ENCODE results near the gene UBALD1.

UBALD1 gene

GRCh38 chr16:4618645-4619418, 4.1 kb upstream of the UBALD1 start:
- no peak overlapping the region for H3K27ac ChIP-seq (ENCODE audit: low read length)
- H3K9ac ChIP-seq (ENCODE audit: low read length): no peak overlapping the region
- H3F3A ChIP-seq (ENCODE audit: insufficient read depth, low read length): peaks cover 17% of the 10 kb centered on the region; the same call in 1 of the 2 replicates
- no peak overlapping the region for H3K4me2 ChIP-seq (ENCODE audit: low read depth, low read length)
- no peaks in the 10 kb centered on the region for H4K20me1 ChIP-seq (ENCODE audit: insufficient read depth, low read length)
- H3K27me3 ChIP-seq (replicated peaks; ENCODE audit: insufficient read depth, low read length): no peaks in the 10 kb centered on the region
- no peaks in the 10 kb centered on the region for H3K9me2 ChIP-seq (replicated peaks; ENCODE audit: insufficient read depth, low read length)
- DNase-seq: no peak
- H3K79me2 ChIP-seq (ENCODE audit: low read length): peaks cover 4% of the 10 kb centered on the region
- no peaks in the 10 kb centered on the region for H3K9me3 ChIP-seq (replicated peaks; ENCODE audit: insufficient read depth, low read length)
- no peak overlapping the region for H3K4me3 ChIP-seq (ENCODE audit: low read length)
- H3K4me1 ChIP-seq (ENCODE audit: low read length): peaks cover 13% of the 10 kb centered on the region
- H3K36me3 ChIP-seq (replicated peaks; ENCODE audit: insufficient read depth, low read length): no peaks in the 10 kb centered on the region
- H2AFZ ChIP-seq (ENCODE audit: low read length): no peak overlapping the region
- TF ChIP-seq EZH2 (optimal IDR thresholded peaks at IDR 0.05; ENCODE audit: low read depth, low read length) (no peak), EZH2phosphoT487 (IDR thresholded peaks at IDR 0.05; ENCODE audit: low read length) (no peak), CTCF (IDR thresholded peaks at IDR 0.05; ENCODE audit: low read length) (no peak)

GRCh38 chr16:4617880-4618279, 3.2 kb upstream of the UBALD1 start:
- Histone ChIP-seq H3K9me2 (replicated peaks; ENCODE audit: insufficient read depth, low read length) (no peaks in the 10 kb centered on the region), H3K9ac (ENCODE audit: low read length) (no peak overlapping the region), H3K79me2 (ENCODE audit: low read length) (peaks cover 13% of the 10 kb centered on the region), H3K27ac (ENCODE audit: low read length) (no peak overlapping the region), H2AFZ (ENCODE audit: low read length) (no peak overlapping the region), H3K4me3 (ENCODE audit: low read length) (no peak overlapping the region), H3K36me3 (replicated peaks; ENCODE audit: insufficient read depth, low read length) (no peaks in the 10 kb centered on the region), H3K4me1 (ENCODE audit: low read length) (peaks cover 18% of the 10 kb centered on the region), H4K20me1 (ENCODE audit: insufficient read depth, low read length) (no peaks in the 10 kb centered on the region), H3K4me2 (ENCODE audit: low read depth, low read length) (no peak overlapping the region), H3K9me3 (replicated peaks; ENCODE audit: insufficient read depth, low read length) (no peaks in the 10 kb centered on the region), H3F3A (ENCODE audit: insufficient read depth, low read length) (peaks cover 17% of the 10 kb centered on the region; the same call in 1 of the 2 replicates), H3K27me3 (replicated peaks; ENCODE audit: insufficient read depth, low read length) (no peaks in the 10 kb centered on the region)
- no peak for DNase-seq
- no peak for TF ChIP-seq EZH2phosphoT487 (IDR thresholded peaks at IDR 0.05; ENCODE audit: low read length)
- no peak for TF ChIP-seq CTCF (IDR thresholded peaks at IDR 0.05; ENCODE audit: low read length)
- TF ChIP-seq EZH2 (optimal IDR thresholded peaks at IDR 0.05; ENCODE audit: low read depth, low read length): no peak

- H2AFZ ChIP-seq (ENCODE audit: low read length): peak overlapping the region; percentile 98
- H3K4me1 ChIP-seq (ENCODE audit: low read length): peaks cover 18% of the 10 kb centered on the region
- peak; percentile 60 for TF ChIP-seq CTCF (IDR thresholded peaks at IDR 0.05; ENCODE audit: low read length)
- TF ChIP-seq EZH2phosphoT487 (IDR thresholded peaks at IDR 0.05; ENCODE audit: low read length): no peak
Observed at GRCh38 chr16:4616047-4616811, 1.5 kb upstream of the UBALD1 start.

More at GRCh38 chr16:4616047-4616811, 1.5 kb upstream of the UBALD1 start:
- peak; percentile 100 for DNase-seq
- H3K9ac ChIP-seq (ENCODE audit: low read length): peak overlapping the region; percentile 96
- peaks cover 17% of the 10 kb centered on the region; the same call in 1 of the 2 replicates for H3F3A ChIP-seq (ENCODE audit: insufficient read depth, low read length)
- peak overlapping the region; percentile 97 for H3K4me2 ChIP-seq (ENCODE audit: low read depth, low read length)
- no peaks in the 10 kb centered on the region for H3K27me3 ChIP-seq (replicated peaks; ENCODE audit: insufficient read depth, low read length)
- peak overlapping the region; percentile 99 for H3K27ac ChIP-seq (ENCODE audit: low read length)
- H4K20me1 ChIP-seq (ENCODE audit: insufficient read depth, low read length): no peaks in the 10 kb centered on the region
- H3K9me3 ChIP-seq (replicated peaks; ENCODE audit: insufficient read depth, low read length): no peaks in the 10 kb centered on the region
- H3K4me3 ChIP-seq (ENCODE audit: low read length): peak overlapping the region; percentile 70
- H3K36me3 ChIP-seq (replicated peaks; ENCODE audit: insufficient read depth, low read length): no peaks in the 10 kb centered on the region
- H3K79me2 ChIP-seq (ENCODE audit: low read length): peaks cover 26% of the 10 kb centered on the region
- H3K9me2 ChIP-seq (replicated peaks; ENCODE audit: insufficient read depth, low read length): no peaks in the 10 kb centered on the region
